ENCODE results near the gene JAKMIP1. TPM values are rescaled to one million over a fixed set of nuclear protein-coding genes. Genes with fewer than 3 reads are reported as not detected.

JAKMIP1 gene
- total RNA-seq, 2 experiments from 2014 or later, result 2.0 to 2.1 TPM

DNA sequence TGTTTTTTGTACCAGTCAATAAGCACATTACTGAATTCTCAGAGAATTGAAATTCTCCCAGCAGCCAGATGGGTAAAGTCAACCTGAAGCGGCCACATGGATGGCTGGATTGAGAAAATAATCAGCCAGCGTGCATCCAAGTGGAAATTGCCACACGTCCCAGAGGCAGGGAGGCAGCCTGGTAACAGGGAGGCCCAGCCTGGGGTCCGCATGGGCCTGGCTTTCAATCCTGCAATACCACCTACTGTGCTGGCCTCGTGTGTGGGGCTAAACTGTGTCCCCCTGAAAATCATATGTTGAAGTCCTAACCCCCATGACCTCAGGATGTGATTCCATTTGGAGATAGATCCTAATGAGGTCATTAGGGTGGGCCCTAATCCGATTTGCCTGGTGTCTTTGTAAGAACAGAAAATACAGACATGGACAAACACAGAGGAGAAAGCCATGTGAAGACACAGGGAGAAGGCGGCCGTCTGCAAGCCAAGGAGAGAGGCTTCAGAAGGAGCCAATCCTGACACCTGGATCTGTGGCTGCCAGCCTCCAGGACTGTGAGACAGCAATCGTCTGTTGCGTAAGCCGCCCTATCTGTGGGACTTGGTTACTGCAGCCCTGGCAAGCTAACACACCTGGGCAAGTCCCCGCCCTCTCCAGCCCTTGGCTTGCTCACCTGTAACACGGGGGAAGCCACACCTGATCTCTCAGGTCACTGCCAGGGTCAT, 90.3 kb downstream of the JAKMIP1 start:
- POLR2A ChIA-PET, result no interaction called here
- no peak overlapping the region for H3K4me3 ChIP-seq (ENCODE audit: low read length)
- ATAC-seq (ENCODE audit: poor library complexity) (no peak), DNase-seq (no peak)
- H3K9me3 Mint-ChIP-seq, result no peaks in the 10 kb centered on the region
- H3K9me3 ChIP-seq (ENCODE audit: control insufficient read depth in 1 of 2, insufficient read depth in 1 of 2, low read length in 2 of 2), result peaks cover 0 to 13% of the 10 kb centered on the region in 2 experiments
- H3K36me3 Mint-ChIP-seq (ENCODE audit: low read depth), result no peaks in the 10 kb centered on the region
- TF ChIP-seq, protein P1, sequence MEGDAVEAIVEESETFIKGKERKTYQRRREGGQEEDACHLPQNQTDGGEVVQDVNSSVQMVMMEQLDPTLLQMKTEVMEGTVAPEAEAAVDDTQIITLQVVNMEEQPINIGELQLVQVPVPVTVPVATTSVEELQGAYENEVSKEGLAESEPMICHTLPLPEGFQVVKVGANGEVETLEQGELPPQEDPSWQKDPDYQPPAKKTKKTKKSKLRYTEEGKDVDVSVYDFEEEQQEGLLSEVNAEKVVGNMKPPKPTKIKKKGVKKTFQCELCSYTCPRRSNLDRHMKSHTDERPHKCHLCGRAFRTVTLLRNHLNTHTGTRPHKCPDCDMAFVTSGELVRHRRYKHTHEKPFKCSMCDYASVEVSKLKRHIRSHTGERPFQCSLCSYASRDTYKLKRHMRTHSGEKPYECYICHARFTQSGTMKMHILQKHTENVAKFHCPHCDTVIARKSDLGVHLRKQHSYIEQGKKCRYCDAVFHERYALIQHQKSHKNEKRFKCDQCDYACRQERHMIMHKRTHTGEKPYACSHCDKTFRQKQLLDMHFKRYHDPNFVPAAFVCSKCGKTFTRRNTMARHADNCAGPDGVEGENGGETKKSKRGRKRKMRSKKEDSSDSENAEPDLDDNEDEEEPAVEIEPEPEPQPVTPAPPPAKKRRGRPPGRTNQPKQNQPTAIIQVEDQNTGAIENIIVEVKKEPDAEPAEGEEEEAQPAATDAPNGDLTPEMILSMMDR (IDR thresholded peaks at IDR 0.05), result no peak
- peaks cover 2% of the 10 kb centered on the region for H3K36me3 ChIP-seq (ENCODE audit: insufficient read depth, low read length)
- CTCF ChIA-PET, result no interaction called here
- intact Hi-C loops (cut with DNase I, micrococcal nuclease), result no loop called here
- H3K27ac ChIP-seq (ENCODE audit: low read depth in 1 of 2, low read length in 2 of 2), result no peak overlapping the region
- no peak overlapping the region for H3K27ac Mint-ChIP-seq
- H3K4me1 ChIP-seq (ENCODE audit: insufficient read depth, low read length), result no peaks in the 10 kb centered on the region
- H3K27me3 ChIP-seq (ENCODE audit: control insufficient read depth in 1 of 2, insufficient read depth in 2 of 2, low read length in 2 of 2), result no peaks in the 10 kb centered on the region
- no peaks in the 10 kb centered on the region for H3K4me1 Mint-ChIP-seq (ENCODE audit: low read depth)
- no peak overlapping the region for H3K4me3 Mint-ChIP-seq
- H3K27me3 Mint-ChIP-seq, result peaks cover 12% of the 10 kb centered on the region

DNA sequence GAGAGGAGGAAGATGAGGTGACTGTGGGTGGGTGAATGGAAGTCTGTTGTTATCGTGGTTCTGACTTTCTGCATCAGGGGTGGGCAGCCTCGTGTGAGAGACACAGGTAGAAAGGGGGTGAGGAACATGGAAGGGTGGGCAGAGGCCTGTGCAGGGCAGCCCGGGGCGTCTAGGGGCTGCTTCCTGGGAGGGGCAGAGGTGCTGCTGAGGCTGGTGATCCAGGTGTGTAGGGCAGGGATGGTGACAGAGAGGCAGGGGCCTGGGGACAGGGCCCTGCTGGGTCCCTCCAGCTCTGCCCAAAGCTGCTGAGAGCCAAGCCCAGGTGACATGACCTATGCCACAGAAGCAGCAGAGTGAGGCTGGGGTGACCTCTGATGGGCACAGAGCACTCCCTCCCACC, 92.5 kb downstream of the JAKMIP1 start:
- ATAC-seq (ENCODE audit: poor library complexity) (no peak), DNase-seq (no peak)
- Histone ChIP-seq H3K36me3 (ENCODE audit: insufficient read depth, low read length) (peaks cover 2% of the 10 kb centered on the region), H3K27me3 (ENCODE audit: control insufficient read depth in 1 of 2, insufficient read depth in 2 of 2, low read length in 2 of 2) (no peaks in the 10 kb centered on the region), H3K27ac (ENCODE audit: low read depth in 1 of 2, low read length in 2 of 2) (no peak overlapping the region), H3K4me3 (ENCODE audit: low read length) (no peak overlapping the region), H3K9me3 (ENCODE audit: control insufficient read depth in 1 of 2, insufficient read depth in 1 of 2, low read length in 2 of 2) (peaks cover 0 to 15% of the 10 kb centered on the region in 2 experiments), H3K4me1 (ENCODE audit: insufficient read depth, low read length) (no peaks in the 10 kb centered on the region)
- Mint-ChIP-seq H3K9me3 (no peaks in the 10 kb centered on the region), H3K4me3 (no peak overlapping the region), H3K27me3 (peaks cover 7% of the 10 kb centered on the region), H3K36me3 (ENCODE audit: low read depth) (no peaks in the 10 kb centered on the region), H3K4me1 (ENCODE audit: low read depth) (no peaks in the 10 kb centered on the region), H3K27ac (no peak overlapping the region)
- POLR2A ChIA-PET, result no interaction called here
- intact Hi-C loops (cut with DNase I, micrococcal nuclease), result no loop called here
- CTCF ChIA-PET, result no interaction called here
- TF ChIP-seq, protein P1 (IDR thresholded peaks at IDR 0.05), result no peak

DNA sequence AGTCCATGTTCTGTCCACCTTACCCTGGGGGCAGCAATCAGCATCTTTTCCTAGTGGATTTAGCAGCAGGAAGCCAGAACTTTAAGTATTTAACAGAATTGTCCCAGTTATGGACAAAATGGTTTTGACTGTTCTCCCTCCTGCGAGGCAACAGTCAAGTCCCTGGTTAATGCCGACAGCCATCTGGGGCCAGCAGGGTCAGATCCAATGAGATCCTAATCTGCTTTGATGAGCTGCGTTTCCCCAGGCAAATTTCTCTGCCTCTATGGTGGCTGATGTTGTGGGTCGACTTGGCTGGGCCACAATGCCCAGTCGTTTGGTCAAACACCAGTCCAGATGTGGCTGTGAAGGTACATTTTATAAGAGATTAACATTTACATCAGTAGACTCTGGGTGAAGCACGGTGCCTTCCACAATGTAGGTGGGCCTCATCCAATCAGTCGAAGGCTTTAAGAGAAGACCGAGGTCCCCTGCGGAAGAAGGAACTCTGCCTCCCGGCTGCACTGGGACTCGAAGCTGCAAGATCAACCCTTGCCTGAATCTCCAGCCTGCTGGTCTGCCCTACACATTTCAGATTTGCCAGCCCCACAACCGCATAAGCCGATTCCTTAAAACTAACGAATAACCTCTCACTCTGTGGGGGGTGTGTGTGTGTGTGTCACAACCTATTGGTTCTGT, 93.1 kb downstream of the JAKMIP1 start:
- Mint-ChIP-seq H3K4me1 (ENCODE audit: low read depth) (no peaks in the 10 kb centered on the region), H3K9me3 (peaks cover 1% of the 10 kb centered on the region), H3K27ac (no peak overlapping the region), H3K36me3 (ENCODE audit: low read depth) (no peaks in the 10 kb centered on the region), H3K4me3 (no peak overlapping the region), H3K27me3 (peaks cover 7% of the 10 kb centered on the region)
- no peaks in the 10 kb centered on the region for H3K4me1 ChIP-seq (ENCODE audit: insufficient read depth, low read length)
- H3K27me3 ChIP-seq (ENCODE audit: control insufficient read depth in 1 of 2, insufficient read depth in 2 of 2, low read length in 2 of 2), result no peaks in the 10 kb centered on the region
- H3K4me3 ChIP-seq (ENCODE audit: low read length), result no peak overlapping the region
- ChIA-PET CTCF (no interaction called here), POLR2A (no interaction called here)
- DNase-seq, result no peak
- no peak overlapping the region for H3K27ac ChIP-seq (ENCODE audit: low read depth in 1 of 2, low read length in 2 of 2)
- TF ChIP-seq, protein P1 (IDR thresholded peaks at IDR 0.05), result no peak
- peaks cover 2% of the 10 kb centered on the region for H3K36me3 ChIP-seq (ENCODE audit: insufficient read depth, low read length)
- intact Hi-C loops (cut with DNase I, micrococcal nuclease), result no loop called here
- H3K9me3 ChIP-seq (ENCODE audit: control insufficient read depth in 1 of 2, insufficient read depth in 1 of 2, low read length in 2 of 2), result peaks cover 0 to 15% of the 10 kb centered on the region in 2 experiments
- no peak for ATAC-seq (ENCODE audit: poor library complexity)
